CD4-positive, alpha-beta T cell treated with Interleukin-4 for 4 hours (primary cell): ENCODE measurements around the gene BMPR1A.
"Not testable (repeated sequence)": the region's sequence is repeated elsewhere in the genome, so short reads cannot be mapped to it uniquely, and the experiment has no call there.

Experiments used
- DNase-seq: peaks from one replicate; pipeline ENCODE4 v3.0.0-alpha.2; 2020

The BMPR1A gene

DNA sequence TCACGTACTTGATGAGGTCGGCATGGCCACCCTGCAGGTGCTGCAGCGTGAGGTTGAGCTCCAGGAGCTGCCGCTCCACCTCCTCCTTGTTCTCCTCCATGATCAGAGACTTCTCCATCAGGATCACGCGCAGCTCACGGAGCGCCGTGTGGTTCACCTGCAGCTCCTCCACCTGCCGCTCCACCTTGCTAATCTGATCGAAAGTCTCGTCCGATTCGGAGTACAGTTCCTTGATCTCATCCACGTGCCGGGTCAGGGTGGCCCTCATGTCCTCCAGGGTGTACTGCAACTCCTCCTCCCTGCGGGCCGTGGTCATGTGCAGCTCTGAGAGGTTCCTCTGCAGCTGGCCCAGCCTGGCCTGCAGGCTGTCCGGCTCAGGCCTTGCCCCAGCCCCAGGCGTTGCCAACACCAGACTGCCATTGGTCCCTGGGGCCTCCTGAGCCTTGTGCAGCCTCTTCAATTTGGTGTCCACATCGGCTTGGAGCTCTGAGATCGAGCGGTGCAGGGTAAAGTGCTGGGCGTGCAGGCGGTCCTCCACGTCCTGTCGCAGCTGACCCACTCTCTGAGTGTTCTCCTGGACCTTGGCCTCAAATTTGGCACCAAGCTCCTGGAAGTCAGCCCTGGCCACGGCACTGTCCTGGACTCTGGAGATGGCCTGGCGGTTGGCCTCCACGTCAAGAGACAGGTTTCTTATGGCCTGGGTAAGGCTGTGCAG, 187.1 kb downstream of the BMPR1A start:
- DNase-seq = no peak

DNA sequence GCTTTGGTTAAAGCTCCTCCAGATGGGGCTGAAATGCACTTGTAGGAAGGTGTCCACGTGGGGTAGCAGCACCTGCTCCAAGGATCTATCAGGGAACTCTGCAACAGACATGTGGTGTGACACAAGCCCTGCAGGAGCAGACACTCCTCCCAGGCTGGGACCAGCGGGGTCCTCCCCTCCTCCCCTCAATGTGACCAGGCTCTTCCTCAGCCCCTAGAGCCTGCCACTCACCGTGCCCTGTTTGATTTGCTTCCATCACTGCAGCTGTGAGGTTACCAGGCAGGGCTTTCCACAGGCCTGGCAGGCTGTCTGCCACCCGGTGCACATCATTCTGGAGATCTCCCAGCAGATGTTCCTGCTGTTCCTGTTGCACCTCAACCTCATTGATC, 187.6 kb downstream of the BMPR1A start:
- DNase-seq = no peak

GRCh38 chr10:86944471-86944870, 188.1 kb downstream of the BMPR1A start:
- DNase-seq = no peak

DNA sequence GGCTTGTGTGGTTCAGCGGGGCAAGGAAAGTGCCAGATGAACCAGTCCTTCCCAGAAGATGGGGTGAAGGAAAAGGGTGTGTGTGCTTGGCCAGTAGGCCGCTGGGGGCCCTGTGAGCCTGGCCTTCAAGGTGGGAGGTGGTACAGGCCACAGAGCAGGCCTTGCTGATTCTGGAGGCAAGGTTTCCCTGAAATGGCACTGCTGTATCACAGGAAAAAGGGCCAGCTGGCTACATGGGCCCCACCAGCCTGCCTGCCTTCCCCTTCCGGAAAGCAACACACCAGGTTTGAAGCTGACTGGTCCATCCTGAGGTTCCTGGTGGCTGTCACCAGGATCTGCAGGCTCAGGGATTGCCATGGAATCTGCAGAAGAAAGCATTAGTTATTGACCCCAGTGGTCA, 188.5 kb downstream of the BMPR1A start:
- no peak for DNase-seq

GRCh38 chr10:86945361-86946212, 189.2 kb downstream of the BMPR1A start:
- no peak for DNase-seq

DNA sequence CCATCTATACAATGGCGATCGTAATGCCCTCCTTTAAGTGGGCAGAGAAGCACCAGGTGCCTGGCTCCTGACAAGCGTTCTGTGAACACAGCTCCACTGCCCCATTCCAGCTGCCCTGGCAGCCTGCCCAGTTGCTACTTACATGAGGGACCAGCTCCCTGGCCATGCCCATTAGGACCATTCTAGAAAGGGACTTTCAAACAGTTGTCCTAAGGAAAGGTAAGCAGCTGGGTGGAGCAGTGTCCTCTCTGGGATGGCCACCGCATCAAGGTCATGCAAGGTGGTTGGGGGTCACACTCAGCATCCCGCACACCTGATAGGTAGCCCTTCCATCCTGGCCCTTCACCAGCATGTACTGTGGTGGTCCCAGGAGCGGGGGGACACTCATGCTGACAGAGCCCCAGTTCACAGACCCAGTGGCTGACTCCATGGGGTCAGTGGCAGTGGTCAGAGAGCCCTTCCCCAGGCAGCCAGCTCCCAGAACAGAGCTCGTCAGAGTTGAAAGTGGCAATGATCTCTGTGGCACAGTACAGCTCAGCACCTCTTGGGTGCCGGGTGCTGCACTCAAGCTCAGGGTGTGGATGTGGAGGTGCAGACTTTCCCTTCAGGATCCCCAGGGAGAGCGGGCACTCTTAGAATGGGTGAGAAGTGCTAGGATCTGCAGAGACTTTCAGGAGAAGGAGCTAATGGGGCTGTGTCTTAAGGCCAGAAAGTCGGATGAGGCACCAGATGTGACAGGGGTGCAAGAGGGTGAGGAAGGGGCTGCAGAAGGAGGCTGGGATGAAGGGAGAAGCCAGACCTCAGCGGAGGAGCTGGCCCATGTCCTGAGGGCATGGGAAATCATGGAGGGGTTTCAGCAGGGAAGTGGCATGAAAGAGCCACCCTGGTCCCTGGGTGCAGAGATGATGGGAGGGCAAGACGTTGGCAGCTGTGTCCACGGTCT, 190.1 kb downstream of the BMPR1A start:
- DNase-seq = no peak

DNA sequence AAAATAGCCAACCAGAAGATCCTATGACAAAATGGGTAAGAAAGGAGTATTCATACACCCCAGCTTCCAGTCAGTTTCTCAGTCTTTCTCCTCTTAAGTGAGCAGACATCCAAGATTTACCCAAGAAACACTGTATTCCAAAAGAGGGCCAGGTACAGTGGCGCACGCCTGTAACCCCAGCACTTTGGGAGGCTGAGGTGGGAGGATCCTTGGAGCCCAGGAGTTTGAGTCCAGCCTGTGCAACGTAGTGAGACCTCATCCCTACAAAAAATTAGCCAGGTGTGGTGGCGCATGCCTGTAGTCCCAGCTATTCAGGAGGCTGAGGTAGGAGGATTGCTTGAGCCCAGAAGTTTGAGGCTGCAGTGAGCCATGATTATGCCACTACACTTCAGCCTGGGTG, 191.4 kb downstream of the BMPR1A start:
- not testable (repeated sequence) for DNase-seq

DNA sequence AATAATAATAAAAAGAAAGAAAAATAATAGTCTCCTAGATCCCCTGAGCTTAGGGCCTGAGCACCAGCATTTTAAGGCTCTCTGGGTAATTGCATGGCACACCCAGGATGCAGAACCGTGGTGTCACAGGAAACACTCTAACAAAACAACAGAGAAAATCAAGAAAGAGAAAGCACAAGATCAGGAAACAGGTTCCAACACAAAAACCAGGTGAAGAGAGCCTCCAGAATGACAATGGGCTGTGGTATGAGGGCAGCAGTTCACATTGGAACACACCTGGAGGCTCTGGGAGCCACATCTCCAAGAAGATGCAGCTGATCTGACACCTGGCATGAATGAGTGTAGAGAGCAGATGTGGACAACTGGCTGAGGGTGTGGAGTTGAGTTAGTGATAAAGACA, 193.9 kb downstream of the BMPR1A start:
- peak; percentile 24 for DNase-seq

- DNase-seq = no peak
Measured at GRCh38 chr10:86951184-86951761, 194.9 kb downstream of the BMPR1A start.

DNA sequence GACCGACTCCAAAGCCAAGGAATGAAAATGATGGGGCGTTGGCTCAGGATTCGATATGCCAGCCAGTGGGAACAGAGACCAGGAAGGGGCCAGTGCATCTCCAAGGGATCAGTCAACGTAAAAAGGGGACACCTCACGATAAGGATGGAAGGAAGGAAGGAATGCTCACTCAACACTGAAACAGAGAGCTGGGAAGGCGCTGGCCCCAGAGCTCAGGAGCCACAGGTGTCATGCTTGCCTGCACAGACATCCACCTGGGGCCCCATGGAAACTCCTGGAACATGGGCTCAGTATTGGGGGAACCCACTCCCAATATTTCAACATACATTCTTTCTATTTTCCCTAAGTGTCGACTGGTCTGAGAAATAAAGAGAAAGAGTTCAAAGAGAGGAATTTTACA, 195.7 kb downstream of the BMPR1A start:
- DNase-seq = no peak

- DNase-seq = not testable (repeated sequence)
Measured at GRCh38 chr10:86952697-86953096, 196.3 kb downstream of the BMPR1A start.

DNA sequence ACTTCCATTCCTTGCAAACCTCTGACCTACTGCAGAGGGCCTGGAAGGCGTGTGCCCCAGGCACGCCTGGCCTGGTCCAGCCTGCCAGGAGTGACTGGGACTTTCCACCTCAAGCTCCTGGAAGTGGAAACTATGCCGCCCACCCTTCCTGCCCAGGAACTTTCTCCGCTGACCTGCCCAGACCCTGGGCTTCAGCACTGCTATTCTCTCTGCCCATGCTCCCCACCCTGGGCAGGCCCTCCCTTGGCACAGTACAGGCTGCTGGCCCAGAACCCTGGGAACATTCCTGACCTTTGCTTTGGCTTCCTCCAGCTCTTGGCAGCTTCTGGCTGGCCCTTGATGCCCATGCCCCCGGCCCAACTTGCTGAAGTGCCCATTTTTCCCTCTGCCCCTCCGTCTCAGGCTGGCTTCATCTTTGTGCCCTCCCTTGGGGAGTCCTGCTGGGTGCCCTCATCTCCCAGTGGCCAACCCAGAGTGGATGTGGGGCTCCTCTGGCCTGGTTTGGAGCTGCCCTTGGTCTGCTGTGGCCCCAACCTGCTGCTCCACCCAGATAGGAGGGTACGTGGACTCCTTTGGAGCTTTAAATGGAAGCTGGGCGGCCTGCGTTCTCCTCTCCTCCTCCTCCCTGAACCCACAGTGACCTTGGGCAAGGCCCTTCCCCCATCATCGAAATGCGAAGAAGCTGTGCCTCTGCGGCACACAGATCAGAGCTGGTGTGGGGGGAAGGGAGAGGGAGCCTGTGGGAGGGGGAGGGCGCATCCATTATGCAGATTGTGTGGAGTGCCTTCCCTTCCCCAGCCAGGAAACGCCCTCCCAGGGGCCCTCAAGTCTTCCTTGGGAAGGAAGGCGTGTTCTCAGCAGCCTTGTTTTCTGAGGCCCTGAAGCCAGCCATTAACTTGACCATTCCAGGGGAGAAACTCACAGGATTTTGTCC, 197.6 kb downstream of the BMPR1A start:
- no peak for DNase-seq

DNA sequence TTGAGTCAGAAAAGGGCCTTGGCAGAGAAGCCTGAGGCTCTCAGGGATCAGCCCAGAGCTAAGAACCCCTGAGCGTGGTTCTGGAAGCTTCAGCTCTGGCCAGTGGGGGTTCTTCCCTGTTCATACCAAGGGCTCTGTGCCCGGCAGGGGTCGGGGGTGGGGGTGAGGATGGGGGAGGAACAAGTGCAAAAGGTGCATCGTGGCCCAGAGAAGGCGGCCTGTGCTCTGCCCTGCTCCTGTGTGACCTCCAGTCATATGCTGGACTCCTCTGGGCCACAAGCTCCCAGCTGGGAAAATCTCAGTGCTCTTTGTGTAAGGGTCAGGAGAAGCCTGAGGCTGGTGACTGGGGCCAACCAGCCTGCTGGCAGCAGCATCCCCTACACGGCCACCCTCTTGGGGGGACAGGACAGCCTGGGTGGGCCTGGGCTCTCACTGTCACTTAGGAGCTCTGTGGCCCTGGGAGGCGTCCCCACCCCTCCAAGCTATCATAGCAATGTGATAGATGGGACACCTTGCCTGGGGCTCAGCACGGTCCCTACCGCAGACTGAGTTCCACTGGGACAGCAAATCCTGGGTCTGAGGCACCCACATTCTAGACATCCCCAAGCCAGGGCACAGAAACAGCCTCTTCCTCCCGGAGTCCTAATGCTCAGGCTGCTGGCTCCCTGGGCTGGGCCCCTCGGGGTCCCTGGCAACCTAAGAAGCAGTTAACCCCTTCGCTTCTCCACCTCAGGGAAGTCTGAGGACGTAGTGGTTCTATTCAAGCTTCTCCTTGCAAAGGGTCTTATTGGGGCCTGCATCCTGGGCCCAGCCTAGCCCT, 198.5 kb downstream of the BMPR1A start:
- no peak for DNase-seq

- no peak for DNase-seq
Measured at GRCh38 chr10:86955501-86956194, 199.2 kb downstream of the BMPR1A start.

- DNase-seq = no peak
Measured at GRCh38 chr10:86956195-86956847, 199.9 kb downstream of the BMPR1A start.

- no peak for DNase-seq
Measured at GRCh38 chr10:86956848-86957448, 200.5 kb downstream of the BMPR1A start.

GRCh38 chr10:86957471-86958115, 201.2 kb downstream of the BMPR1A start, which contains the start of gene MMRN2:
TSS of gene MMRN2 (minus strand) at chr10:86957615. CDS start at chr10:86957541, 74 bp downstream.
- DNase-seq = no peak
